T47D (cell line): ENCODE results near the gene CFI.

ENCODE experiments used
- DNase-seq, 2 experiments: peaks; one replicate each; pipeline versions ENCODE4 v3.0.0 to v3.0.0-alpha.2; 2011 to 2012; ENCODE audit warnings: low read depth in 1 of 2, low spot score in 1 of 2
- JUND ChIP-seq: IDR thresholded peaks from 2 replicates; pipeline ENCODE4 v1.6.1; 2012; ENCODE audit warnings: low read depth
- in situ Hi-C: cut with HindIII; loops from 2 replicates; pipeline ENCODE4 v1.10.0; 2016; ENCODE audit warnings: low sequenced_read_pairs, low pct_unique_long_range_greater_than_20kb

Gene CFI

GRCh38 chr4:109801895-109802319 is at the start of gene CFI:
TSS of gene CFI (minus strand) at chr4:109801999. CDS start at chr4:109801971, 28 bp downstream.
- TF ChIP-seq JUND, result no peak
- in situ Hi-C loops, result no loop called here
- DNase-seq, result no peak

GRCh38 chr4:109850601-109851000 is 48.8 kb upstream of the CFI start:
- DNase-seq, result no peak
- in situ Hi-C loops, result no loop called here

GRCh38 chr4:109848501-109848900 is 46.7 kb upstream of the CFI start:
- TF ChIP-seq JUND, result no peak
- DNase-seq, result no peak
- in situ Hi-C loops, result no loop called here

More at GRCh38 chr4:109850601-109851000, 48.8 kb upstream of the CFI start:
- TF ChIP-seq JUND, result no peak

GRCh38 chr4:109847896-109848442 is 46.2 kb upstream of the CFI start, which contains the start of gene LRIT3:
TSS of gene LRIT3 (plus strand) at chr4:109848107. CDS start at chr4:109848202, 95 bp downstream.
- no peak for TF ChIP-seq JUND
- in situ Hi-C loops, result no loop called here
- no peak for DNase-seq

GRCh38 chr4:109846395-109847098 is 44.7 kb upstream of the CFI start:
- no peak for DNase-seq
- TF ChIP-seq JUND, result no peak
- in situ Hi-C loops, result no loop called here

GRCh38 chr4:109836985-109837384 is 35.2 kb upstream of the CFI start:
- TF ChIP-seq JUND, result no peak
- in situ Hi-C loops, result no loop called here

GRCh38 chr4:109833756-109834155 is 32.0 kb upstream of the CFI start:
- no peak for DNase-seq
- in situ Hi-C loops, result no loop called here
- no peak for TF ChIP-seq JUND

More at GRCh38 chr4:109836985-109837384, 35.2 kb upstream of the CFI start:
- DNase-seq, result no peak

- no peak for TF ChIP-seq JUND
These were observed 25.9 kb upstream of the CFI start, which contains the start of gene RRH for GRCh38 chr4:109827672-109828071. TSS of gene RRH (plus strand) at chr4:109827972. CDS start at chr4:109828028, 56 bp downstream.

GRCh38 chr4:109826719-109827118 is 24.9 kb upstream of the CFI start:
- no peak for TF ChIP-seq JUND
- in situ Hi-C loops, result no loop called here
- peak in 1 of 2 experiments; percentile 6 for DNase-seq

More at GRCh38 chr4:109827672-109828071, 25.9 kb upstream of the CFI start, which contains the start of gene RRH:
- in situ Hi-C loops, result no loop called here
- DNase-seq, result no peak

- no peak for DNase-seq
- in situ Hi-C loops, result no loop called here
- TF ChIP-seq JUND, result no peak
These were observed 19.4 kb upstream of the CFI start for GRCh38 chr4:109821185-109821584.

- no peak for DNase-seq
- in situ Hi-C loops, result no loop called here
- no peak for TF ChIP-seq JUND
These were observed 18.8 kb upstream of the CFI start for GRCh38 chr4:109820563-109820962.

- in situ Hi-C loops, result no loop called here
- no peak for DNase-seq
- no peak for TF ChIP-seq JUND
These were observed 16.5 kb upstream of the CFI start for GRCh38 chr4:109818268-109818667.

- DNase-seq, result no peak
- TF ChIP-seq JUND, result no peak
- in situ Hi-C loops, result no loop called here
These were observed 15.1 kb upstream of the CFI start for GRCh38 chr4:109816894-109817293.

- no peak for DNase-seq
- in situ Hi-C loops, result no loop called here
- no peak for TF ChIP-seq JUND
These were observed 14.3 kb upstream of the CFI start for GRCh38 chr4:109816082-109816442.
